Measurements from ENCODE around the gene ACTRT3. TPM values are rescaled to one million over a fixed set of nuclear protein-coding genes. Genes with fewer than 3 reads are reported as not detected.

Gene ACTRT3
- total and polyA plus RNA-seq, 4 donors = 1.0 to 3.2 (median 2.8) TPM

GRCh38 chr3:169813757-169814517 lies 44.6 kb upstream of the ACTRT3 start:
- H3K9ac ChIP-seq (ENCODE audit: insufficient read depth in 1 of 2, low read length in 2 of 2) = peak overlapping the region in 1 of 2 donors; percentile 40
- DNase-seq = peak; percentile 17 to 22 (median 21)

GRCh38 chr3:169813278-169813677 lies 43.9 kb upstream of the ACTRT3 start:
- no peak overlapping the region for H3K4me3 ChIP-seq
- H3K4me1 ChIP-seq (ENCODE audit: control insufficient read depth in 5 of 5, insufficient read depth in 5 of 5, low read length in 5 of 5) = peaks cover 0 to 9% (median 5%) of the 10 kb centered on the region in 5 donors
- no peaks in the 10 kb centered on the region for H3K27me3 ChIP-seq (ENCODE audit: control insufficient read depth in 3 of 3, insufficient read depth in 3 of 3, low read length in 2 of 3)
- H3K36me3 ChIP-seq (ENCODE audit: control insufficient read depth in 4 of 4, insufficient read depth in 4 of 4, low read length in 4 of 4) = no peaks in the 10 kb centered on the region
- no peaks in the 10 kb centered on the region for H3K9me3 ChIP-seq (ENCODE audit: control insufficient read depth in 4 of 4, insufficient read depth in 3 of 4, low read length in 3 of 4)
- no peak for TF ChIP-seq CTCF (IDR thresholded peaks at IDR 0.05; ENCODE audit: control extremely low read depth, extremely low read depth)
- DNase-seq (no peak), ATAC-seq (ENCODE audit: insufficient read depth, low FRiP score) (no peak)
- H3K27ac ChIP-seq (ENCODE audit: low read depth in 1 of 2, low read length in 1 of 2) = no peak overlapping the region
- 30 to 45% methylated on average over 8 of the region's 8 CpGs for WGBS, 2 donors
- H3K9ac ChIP-seq (ENCODE audit: insufficient read depth in 1 of 2, low read length in 2 of 2) = peak overlapping the region in 1 of 2 donors; percentile 58

More at GRCh38 chr3:169813757-169814517, 44.6 kb upstream of the ACTRT3 start:
- H3K36me3 ChIP-seq (ENCODE audit: control insufficient read depth in 4 of 4, insufficient read depth in 4 of 4, low read length in 4 of 4) = no peaks in the 10 kb centered on the region
- ATAC-seq (ENCODE audit: insufficient read depth, low FRiP score) = no peak
- H3K27ac ChIP-seq (ENCODE audit: low read depth in 1 of 2, low read length in 1 of 2) = no peak overlapping the region
- no peak overlapping the region for H3K4me3 ChIP-seq
- 58 to 62% methylated on average over 27 of the region's 27 CpGs for WGBS, 2 donors
- peaks cover 0 to 9% (median 5%) of the 10 kb centered on the region in 5 donors for H3K4me1 ChIP-seq (ENCODE audit: control insufficient read depth in 5 of 5, insufficient read depth in 5 of 5, low read length in 5 of 5)
- no peaks in the 10 kb centered on the region for H3K9me3 ChIP-seq (ENCODE audit: control insufficient read depth in 4 of 4, insufficient read depth in 3 of 4, low read length in 3 of 4)
- TF ChIP-seq CTCF (IDR thresholded peaks at IDR 0.05; ENCODE audit: control extremely low read depth, extremely low read depth) = no peak
- H3K27me3 ChIP-seq (ENCODE audit: control insufficient read depth in 3 of 3, insufficient read depth in 3 of 3, low read length in 2 of 3) = no peaks in the 10 kb centered on the region

- H3K9ac ChIP-seq (ENCODE audit: insufficient read depth in 1 of 2, low read length in 2 of 2) = peak within 1 kb of the TSS; percentile 42 to 75
- no peaks in the 10 kb centered on the region for H3K9me3 ChIP-seq (ENCODE audit: control insufficient read depth in 4 of 4, insufficient read depth in 3 of 4, low read length in 3 of 4)
- H3K27ac ChIP-seq (ENCODE audit: low read depth in 1 of 2, low read length in 1 of 2) = peak within 1 kb of the TSS; percentile 42 to 63
- 3 to 6% methylated on average over 48 to 56 of the region's 56 CpGs for WGBS, 2 donors
- H3K4me1 ChIP-seq (ENCODE audit: control insufficient read depth in 5 of 5, insufficient read depth in 5 of 5, low read length in 5 of 5) = peaks cover 0 to 9% (median 5%) of the 10 kb centered on the region in 5 donors
- peak; percentile 83 to 85 (median 85) for DNase-seq
- no peaks in the 10 kb centered on the region for H3K36me3 ChIP-seq (ENCODE audit: control insufficient read depth in 4 of 4, insufficient read depth in 4 of 4, low read length in 4 of 4)
- ATAC-seq (ENCODE audit: insufficient read depth, low FRiP score) = peak; percentile 85
- no peaks in the 10 kb centered on the region for H3K27me3 ChIP-seq (ENCODE audit: control insufficient read depth in 3 of 3, insufficient read depth in 3 of 3, low read length in 2 of 3)
- TF ChIP-seq CTCF (IDR thresholded peaks at IDR 0.05; ENCODE audit: control extremely low read depth, extremely low read depth) = no peak
- peak within 1 kb of the TSS; percentile 40 for H3K4me3 ChIP-seq
Measured at GRCh38 chr3:169812332-169813235, 43.2 kb upstream of the ACTRT3 start, which contains the start of the genes LRRC34 and LRRIQ4. TSS of gene LRRC34 (minus strand) at chr3:169812904. CDS start at chr3:169812548, 356 bp downstream. TSS of gene LRRIQ4 (plus strand) at chr3:169812870. CDS start at chr3:169821922, 9,052 bp downstream.
